Fibroblast of skin of left quadriceps (primary cell): ENCODE results near the gene CNBP.
A peak's percentile ranks its signal among the peaks of the same experiment; 100 is the strongest.

Experiments used
- DNase-seq, 2 experiments: peaks; one replicate each; pipeline ENCODE4 v3.0.0-alpha.2; 2013; ENCODE audit warnings: low read depth in 2 of 2

The CNBP gene

DNA sequence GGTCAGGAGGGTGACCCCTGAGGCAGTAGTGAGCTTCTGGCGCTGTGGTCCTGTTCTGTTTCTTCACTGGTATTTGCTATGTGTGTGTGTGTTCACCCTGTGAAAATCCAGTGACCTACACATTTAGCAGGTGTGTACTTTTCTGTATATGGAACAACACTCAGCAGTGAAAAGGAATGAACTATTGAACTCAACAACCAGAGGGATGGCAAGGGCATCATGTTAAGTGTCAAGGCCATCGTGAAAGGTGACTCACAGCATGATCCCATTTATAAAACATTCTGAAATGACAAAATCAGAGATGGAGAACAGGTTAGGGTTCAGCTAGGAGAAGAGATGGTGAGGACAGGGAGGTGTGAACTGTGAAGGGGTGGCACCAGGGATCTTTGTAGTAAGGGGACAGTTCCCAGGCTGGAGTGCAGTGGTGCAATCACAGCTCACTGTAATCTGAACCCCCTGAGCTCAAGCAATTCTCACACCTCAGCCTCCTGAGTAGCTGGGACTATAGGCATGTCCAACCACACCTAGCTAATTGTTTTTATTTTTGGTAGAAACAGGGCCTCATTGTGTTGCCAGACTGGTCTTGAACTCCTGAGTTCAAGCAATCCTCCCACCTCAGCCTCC lies 52.1 kb downstream of the CNBP start:
- DNase-seq = no peak

DNA sequence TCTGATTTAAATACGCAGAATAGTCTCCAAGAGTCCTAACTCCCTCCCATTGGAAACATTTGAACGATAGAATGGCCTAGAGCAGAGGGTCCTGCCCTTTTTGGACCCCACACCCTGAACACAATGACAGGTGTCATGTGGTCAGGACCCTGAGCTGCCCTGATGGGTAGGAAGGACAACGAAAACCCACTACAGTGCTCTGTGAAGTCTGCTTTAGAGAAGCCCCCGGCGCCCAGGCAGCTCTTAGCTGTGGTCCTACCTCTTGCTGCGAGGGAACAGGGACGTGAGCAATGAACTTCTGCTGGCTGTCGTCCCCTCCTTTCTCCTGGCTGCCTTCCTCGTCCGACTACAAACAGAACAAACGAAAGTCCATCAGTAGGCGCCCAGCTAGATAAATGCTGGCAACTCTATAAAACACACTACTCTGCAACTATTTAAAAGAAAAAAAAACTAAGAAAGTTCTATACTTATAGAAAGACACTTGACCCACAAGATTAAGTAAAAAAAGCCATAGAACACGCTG lies 53.3 kb downstream of the CNBP start:
- no peak for DNase-seq

DNA sequence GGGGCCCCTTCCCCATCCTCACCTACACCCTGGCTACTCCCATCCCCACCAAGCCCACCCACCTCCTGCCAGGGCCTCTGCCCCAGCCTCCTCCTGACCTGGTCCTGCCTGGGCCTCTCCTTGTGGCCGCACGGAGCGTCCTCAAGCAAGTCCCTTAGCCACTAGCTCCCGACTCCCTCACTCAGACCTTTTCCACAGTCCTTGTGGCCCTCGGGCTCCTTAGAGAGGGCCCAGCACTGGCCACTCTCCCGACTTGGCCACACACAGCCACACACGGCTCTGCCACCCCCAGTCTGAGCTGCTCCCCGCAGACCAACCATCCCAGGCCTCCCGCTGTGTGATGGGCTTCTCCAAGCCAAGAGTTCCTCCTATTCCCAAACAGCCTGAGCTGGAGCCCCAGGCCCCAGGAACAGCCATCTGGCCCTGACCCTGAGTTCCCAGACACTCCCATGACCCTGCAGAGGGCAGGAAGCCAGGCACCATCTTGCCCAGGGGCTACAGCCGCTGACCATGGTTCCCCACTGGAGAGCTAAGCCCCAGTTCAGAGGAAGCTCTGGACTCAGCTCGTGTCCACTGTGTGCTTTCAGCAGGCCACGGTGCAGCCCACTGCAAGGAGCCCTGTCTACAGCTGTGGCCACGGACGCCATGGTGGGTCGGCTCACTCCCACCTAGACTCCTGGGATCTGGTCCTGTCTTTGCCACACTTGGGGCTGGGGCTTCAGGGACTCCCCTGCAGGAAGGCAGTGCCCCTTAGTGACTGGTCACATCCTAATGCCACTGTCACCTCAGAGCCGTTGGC lies 55.1 kb downstream of the CNBP start:
- no peak for DNase-seq

GRCh38 chr3:129126726-129127280 lies 56.9 kb downstream of the CNBP start:
- DNase-seq = no peak

GRCh38 chr3:129123314-129124060 lies 60.2 kb downstream of the CNBP start:
- peak in 1 of 2 experiments; percentile 36 for DNase-seq

DNA sequence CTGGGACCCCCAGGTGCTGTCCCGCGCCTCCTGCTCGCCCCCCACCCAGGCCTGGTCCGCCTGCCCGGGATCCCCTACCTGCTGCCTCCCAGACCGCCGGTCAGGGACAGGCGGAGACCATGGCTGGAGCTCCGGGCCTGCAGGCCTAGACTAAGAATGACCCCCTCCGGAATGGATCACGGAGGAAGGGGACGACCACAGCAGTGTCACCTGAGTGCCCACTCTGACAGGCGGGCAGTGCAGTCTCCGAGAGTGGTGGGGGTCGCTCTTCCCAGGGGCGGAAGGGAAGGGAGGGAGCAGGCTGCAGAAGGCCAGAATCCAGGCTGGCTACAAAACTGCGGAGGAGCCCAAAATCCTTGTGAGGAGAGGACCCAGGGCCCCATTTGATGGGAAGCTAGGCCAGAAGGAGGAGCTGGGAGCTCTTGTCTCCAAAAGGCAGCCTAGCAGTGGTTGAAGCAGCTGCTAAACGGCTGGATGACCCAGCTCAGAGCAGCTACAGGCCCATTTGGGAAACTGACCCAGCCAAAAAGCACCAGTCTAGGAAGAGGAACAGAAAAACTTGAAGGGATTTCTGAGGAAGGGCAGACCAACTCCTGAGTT lies 61.2 kb downstream of the CNBP start:
- no peak for DNase-seq

DNA sequence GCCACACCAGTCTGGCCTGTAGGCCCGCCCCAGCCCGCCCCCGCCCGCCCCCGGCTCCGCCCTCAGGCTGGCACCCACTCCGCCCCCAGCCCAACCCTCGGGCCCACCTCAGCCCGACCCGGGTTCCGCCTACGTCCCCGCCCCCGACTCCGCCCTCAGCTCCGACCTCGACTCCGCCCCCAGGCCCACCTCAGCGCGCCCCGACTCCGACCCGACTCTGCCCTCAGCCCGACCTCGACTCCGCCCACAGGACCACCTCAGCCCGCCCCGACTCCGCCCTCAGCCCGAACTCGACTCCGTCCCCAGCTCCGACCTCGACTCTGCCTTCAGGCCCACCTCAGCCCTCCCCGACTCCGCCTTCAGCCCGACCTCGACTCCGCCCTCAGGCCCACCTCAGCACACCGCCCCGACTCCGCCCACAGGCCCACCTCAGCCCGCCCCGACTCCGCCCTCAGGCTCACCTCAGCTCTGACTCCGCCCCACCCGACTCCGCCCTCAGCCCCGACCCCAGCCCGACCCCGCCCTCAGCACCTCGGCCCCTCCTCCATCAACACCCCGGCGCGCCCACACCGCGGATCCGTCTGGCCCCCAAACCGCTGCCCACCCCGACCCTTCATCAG lies 61.8 kb downstream of the CNBP start, which contains the start of gene RAB43:
TSS of gene RAB43 (minus strand) at position 13 of the 620 bp plus-strand sequence. CDS start 315 bp downstream, outside the sequence.
- DNase-seq = peak; percentile 51 to 52

- no peak for DNase-seq
Observed at GRCh38 chr3:129121016-129121791, 62.5 kb downstream of the CNBP start.

DNA sequence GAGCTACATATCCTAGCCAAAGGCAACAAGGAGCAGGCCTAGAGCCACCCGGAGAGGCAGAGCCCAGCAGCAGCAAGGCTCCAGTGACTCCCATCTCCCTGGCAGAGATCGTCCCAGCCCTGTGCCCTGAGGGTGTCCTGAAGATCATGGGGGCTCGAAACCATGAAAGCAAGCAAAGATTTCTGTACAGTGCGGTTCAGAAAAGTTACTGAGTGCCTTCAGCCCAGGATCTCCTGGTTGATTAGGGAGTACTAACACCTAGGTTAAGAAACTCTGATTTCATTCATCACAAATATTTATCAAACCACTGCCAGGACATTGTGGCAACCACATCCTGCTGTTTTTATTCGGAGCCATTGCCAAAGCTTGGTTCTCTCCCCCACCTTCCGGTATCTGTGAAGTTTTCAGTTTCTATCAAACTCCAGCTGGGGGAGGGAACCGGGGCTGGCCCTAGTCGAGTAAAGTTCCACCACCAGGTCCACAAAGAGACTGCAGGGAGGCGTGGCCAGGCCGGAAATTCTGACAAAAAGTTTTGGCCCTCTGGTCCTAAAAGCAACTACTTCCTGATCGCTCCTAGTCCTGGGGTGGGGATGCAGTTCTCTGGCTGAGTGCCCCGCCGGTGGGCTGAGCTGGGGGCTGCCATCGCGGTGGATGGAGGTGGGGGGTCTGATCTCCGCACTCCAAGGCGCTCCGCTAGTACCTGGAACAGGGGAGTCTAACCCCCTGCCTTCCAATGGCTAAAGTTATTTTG lies 63.3 kb downstream of the CNBP start:
- peak; percentile 68 to 73 for DNase-seq

DNA sequence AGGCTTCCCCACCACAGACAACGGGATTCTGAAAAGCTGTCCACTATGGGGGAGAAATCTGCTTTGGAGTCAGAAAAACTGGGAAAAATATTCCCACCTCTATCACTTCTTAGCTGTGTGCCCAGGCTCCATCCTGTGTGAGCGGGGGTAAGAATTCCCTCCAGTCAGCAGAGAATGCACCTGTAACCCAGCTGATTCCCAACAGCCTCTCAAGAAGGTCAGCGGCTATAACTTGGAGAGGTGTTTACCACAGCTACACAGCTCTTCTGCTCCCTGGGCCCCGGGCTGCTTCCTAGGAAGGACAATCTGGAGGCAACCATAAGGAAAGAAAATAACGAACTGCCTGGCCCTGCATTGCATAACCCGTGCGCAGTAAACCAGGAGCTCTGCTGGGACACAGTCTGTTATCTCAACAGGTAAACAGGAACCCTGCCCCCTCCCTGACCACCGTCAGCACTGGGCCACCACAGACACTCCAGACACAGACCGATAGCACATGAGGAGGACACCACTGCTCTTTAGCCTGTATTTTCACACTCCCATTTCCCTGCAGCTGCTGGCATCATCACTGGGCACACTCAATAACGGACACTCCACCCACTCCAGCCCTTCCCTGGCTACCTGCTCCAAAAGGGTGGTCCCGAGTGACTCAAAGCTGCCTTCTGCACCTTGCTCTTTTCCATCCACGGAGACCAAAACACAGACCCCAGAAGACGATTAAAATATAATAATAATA lies 64.2 kb downstream of the CNBP start:
- DNase-seq = no peak

DNA sequence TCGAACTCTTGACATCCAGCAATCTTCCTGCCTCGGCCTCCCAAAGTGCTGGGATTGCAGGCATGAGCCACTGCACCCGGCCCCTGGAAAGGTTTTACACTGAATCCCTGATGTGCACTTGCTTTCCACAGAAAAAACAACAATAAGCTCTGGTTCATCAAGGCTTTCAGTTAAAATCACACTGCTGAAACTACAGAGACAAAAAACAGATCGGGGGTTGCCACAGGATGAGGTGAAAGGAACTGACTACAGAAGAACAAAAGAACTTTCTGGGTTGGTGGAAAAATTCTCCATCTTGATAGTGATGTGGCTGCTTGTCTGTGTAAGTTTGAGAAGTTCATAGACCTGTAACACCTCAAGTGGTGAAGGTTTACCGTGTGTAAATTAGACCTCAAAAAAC lies 65.0 kb downstream of the CNBP start:
- no peak for DNase-seq
